GM19099 (cell line): Measurements from ENCODE around the gene GPT2.

ENCODE experiments used
- POLR2A ChIP-seq: IDR thresholded peaks from 3 replicates; pipeline ENCODE4 v1.6.1; 2011; ENCODE audit warnings: low read depth; ENCODE audit not compliant: insufficient read length; ENCODE audit errors: extremely low read depth

GPT2 gene

DNA sequence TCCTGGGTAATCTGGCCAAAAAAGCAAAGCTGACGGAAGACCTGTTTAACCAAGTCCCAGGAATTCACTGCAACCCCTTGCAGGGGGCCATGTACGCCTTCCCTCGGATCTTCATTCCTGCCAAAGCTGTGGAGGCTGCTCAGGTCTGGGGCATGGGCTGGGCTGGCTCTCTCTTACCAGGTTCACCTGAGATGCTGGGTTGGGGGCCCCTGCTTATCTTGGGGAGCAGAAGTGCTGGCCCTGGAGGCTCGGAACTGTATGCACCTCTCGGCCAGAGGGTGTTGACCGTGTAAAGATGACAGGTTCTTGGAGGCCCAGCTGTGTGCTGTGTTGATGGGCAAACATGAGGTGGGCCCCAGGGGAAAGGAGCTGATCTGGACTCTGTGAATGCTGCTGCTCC, 40.2 kb downstream of the GPT2 start:
- TF ChIP-seq POLR2A = no peak

DNA sequence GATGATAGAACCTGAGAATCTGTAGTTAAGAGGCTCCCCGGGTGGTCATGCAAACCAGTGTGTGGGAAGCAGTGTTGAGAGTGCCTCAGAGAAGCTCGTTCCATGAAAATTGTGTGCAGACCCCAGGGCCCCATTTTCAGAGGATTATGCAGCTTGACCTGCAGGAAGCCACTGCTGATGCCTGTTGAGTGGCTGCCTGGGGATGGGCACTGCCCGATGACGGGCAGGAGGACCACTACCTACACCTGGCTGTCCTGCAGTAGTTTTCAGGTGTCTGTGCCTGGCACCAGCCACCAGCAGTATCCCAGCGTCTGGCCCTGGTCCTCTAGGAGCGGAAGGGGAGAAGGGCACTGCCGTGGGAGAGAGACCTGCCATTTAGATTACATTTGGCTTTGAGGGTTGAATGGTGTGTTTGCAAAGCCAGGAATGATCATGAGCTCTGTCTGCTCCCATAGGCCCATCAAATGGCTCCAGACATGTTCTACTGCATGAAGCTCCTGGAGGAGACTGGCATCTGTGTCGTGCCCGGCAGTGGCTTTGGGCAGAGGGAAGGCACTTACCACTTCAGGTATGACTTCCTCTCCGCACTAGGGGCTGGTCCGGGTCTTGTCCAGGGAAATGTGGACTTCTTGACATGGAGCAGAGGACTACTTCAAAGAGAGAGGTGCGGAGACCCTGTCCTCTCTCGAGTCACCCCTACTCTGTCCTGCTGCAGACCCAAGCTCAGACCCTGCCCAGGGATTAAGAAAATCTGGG, 42.5 kb downstream of the GPT2 start:
- TF ChIP-seq POLR2A = no peak

DNA sequence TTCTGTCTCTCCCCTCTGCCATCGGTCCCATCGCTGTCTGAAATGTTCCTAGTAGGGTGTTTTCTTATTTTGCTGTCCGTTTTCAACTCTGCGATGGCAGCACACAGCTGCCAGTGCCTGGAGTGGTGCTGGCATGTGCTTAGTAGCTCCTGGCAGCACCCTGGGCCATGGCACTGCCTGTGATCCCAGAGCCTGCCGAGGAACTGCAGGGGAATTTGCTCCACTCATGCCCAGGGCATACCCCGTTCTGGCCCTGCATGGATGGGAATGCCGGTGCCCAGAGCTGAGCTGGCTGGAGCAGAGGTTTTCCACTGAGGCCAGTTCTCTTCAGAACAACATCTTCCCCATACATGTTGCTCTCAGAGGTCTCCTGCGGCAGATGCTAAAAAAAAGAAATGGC, 43.1 kb downstream of the GPT2 start:
- no peak for TF ChIP-seq POLR2A

DNA sequence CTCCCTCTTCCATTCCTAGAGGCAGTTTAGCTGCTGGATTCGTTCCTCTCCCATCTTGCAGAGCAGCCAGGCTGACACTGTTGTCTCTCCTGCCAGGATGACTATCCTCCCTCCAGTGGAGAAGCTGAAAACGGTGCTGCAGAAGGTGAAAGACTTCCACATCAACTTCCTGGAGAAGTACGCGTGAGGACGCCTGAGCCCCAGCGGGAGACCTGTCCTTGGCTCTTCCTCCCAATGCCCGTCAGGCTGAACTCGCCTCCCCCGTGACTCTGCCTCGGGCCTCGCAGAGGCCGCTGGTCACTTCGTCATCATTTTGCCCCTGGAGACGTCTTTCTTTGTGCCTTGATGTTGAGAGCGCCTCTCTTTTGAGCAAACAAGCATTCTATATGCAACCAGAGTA, 44.6 kb downstream of the GPT2 start:
- TF ChIP-seq POLR2A = no peak

DNA sequence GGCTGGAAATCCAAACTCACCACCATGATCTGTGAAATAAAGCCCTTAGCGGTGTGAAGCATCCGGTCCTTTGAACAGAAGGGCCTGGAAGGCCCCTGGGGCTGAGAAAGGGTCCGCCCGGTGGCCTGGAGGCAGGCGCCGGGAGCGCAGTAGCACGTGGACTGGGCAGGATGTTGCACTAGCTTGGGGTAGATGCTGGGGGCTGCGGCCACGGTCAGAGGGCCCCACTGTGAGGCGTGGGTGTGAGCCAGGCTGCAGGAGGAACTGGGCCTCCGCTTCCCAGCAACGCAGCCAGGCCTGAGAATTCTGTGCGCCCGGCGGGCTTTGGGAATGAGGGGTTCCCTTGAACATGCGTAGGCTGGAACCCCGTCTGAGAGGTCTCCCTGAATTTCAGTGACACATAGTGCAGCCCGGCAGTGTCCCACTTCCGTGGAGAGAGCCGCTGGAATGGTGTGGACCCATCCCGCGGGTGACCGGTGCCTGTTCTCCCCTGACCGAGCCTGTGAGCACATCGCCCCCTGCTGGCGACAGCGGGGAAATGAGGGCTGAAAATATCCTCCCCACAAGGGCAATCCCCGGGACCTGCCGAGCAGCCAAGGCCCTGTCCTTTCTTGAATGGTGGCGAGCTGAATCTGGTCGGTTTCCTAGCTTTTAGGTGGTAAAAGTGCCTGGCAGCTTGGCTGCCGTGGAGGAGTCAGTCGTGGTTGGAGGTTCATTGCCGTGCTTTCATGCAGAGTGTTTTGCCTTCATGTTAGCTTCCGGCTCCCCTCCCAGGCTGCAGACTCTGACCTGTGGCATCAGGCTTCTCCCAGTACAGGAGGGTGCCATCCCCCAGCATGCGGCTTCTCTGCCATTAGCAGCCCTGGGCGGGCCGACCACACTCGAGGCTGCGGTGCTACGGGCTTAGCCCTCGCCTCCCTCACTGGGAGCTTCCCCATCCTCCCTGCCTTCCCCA, 45.5 kb downstream of the GPT2 start:
- no peak for TF ChIP-seq POLR2A

DNA sequence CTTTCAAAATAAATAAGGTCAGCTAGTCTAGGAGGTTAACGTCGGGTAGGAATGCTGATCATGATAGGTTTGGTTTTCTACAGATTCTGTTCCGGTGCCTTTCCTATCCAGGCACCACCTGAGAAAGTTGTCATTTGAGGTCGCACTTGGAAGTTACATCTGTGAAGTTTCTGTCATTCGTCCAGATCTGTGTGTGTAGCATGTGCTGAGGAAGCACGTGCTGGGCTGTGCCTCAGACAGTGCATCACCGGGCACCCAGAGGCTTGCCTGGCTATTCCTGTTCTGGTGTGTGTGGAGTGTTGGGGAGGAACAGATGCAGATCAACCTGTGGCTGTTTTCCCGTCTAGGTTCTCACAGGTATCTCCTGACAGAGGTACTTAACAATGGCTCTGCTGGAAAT, 46.7 kb downstream of the GPT2 start:
- TF ChIP-seq POLR2A = no peak

DNA sequence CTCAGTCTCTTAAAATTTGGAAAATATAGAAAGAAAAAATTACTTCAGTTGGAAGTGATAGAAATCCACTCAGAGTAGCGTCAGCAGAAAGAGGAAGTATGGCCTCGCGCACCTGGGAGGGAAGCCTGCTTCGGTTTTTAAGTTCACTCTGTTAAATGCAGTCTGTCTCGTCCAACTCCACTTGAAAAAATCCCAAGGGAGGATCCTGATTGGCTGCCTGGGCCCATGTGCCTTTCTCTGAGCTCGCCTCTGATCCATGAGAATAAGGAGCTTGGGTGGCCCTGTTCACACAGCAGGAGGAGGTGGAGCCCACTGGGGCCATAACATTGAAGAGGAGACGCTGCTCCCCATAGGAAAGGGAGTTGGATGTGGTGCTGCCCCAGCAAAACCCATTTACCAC, 48.6 kb downstream of the GPT2 start:
- no peak for TF ChIP-seq POLR2A

DNA sequence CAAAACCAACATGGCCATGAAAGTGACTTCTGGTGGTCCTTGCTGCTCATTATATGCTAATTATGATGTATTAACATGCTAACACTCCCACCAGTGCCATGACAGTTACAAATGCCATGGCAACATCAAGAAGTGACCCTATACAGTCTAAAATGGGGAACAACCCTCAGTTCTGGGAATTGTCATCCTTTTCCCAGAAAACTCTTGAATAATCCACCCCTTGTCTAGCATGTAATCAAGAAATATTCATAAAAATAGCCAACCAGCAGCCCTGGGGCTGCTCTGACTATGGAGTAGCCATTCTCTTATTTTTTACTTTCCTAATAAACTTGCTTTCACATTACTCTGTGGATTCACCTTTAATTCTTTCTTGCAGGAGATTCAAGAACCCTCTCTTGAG, 53.4 kb downstream of the GPT2 start:
- no peak for TF ChIP-seq POLR2A

DNA sequence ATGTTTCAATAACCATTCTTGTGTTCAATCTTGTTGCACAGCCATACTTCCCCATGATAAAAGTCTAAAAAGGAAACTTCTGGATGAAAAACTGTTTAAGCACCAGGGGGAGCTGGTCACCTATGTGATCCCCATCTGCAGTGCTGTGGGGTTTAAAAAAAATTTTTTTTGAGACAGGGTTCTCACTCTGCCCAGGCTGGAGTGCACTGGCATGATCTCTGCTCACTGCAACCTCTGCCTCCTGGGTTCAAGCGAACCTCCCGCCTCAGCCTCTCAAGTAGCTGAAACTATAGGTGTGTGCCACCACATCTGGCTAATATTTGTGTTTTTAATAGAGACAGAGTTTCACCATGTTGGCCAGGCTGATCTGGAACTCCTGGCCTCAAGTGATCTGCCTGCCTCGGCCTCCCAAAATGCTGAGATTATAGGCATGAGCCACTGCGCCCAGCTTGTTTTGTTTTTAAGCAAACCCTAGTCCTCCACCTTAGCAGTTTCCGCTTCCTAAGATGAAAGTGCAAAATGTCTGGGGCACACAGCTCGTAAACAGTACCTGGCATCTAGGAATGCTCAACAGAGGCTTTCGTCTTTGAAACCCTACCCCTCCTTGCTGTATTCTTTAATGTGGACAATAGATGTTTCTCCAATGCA, 63.9 kb downstream of the GPT2 start:
- no peak for TF ChIP-seq POLR2A

DNA sequence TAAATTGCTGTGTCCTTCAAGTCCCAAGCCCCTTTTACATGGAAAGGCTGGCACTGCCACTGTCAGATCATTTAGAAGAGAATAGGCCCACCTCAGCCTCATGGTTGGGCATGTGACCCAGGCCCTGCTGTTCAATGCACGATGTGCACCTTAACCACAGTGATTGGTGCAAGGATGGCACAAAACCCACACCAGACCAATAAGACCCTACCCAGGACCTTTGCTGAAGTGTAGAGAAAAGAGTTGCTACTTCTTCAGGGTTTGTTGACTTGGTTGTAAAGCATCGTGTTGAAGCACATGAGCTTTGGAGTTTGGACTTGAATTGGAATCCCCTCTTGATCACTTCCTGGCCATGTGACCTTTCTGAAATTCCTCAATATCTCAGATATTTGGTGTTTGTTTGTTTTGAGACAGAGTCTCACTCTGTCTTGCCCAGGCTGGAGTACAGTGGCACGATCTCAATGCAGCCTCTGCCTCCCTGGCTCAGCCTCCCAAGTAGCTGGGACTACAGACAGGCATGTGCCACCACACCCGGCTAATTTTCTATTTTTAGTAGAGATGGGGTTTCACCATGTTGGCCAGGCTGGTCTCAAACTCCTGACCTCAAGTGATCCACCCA, 64.5 kb downstream of the GPT2 start:
- no peak for TF ChIP-seq POLR2A

DNA sequence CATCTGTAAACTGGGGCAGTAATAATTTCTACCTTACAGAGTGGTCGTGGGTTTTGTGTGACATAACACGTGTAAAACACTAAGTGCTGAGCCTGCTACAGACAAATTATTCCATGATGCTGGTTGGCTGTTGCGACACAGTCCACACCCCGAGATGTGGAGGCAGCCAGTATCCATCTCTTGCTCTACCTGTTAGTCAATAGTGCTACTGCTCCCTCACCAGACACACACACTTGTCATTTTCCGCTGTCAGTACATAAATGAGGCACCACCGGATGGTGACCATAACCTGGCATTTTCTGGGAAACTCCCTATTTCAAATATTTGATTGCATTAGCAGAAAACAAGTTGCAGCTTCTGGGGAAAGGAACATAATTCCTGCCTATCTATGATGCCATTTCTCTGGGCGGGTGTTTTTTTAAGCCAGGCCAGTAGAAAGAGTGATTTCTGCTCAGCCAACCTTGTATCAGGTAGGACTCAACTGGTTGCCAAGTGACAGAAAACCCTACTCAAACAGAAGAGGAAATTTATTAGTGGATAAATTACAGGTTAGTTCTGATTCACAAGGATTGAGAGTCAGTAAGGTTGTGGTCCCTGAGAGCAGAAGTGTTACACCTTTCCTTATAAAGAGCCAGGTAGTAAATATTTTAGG, 65.2 kb downstream of the GPT2 start:
- no peak for TF ChIP-seq POLR2A

DNA sequence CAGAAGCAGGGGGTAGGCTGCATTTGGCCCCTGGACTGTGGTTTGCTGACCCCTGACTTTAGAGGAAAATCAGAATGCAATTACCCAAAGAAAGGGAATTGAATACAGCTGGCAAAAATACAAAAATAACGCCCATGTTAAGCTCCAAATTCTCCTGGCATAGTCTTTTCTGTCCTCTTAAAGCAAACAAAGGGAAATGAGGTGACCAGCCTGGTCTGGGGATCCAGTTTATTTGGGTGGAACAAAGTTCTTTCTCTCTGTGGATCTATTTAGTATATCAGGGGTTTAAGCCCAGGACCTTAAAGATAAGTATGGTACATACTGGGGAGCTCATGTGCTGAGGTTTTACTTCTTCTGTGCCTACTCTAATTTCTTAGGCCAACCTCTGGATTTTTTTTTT, 65.8 kb downstream of the GPT2 start:
- no peak for TF ChIP-seq POLR2A

DNA sequence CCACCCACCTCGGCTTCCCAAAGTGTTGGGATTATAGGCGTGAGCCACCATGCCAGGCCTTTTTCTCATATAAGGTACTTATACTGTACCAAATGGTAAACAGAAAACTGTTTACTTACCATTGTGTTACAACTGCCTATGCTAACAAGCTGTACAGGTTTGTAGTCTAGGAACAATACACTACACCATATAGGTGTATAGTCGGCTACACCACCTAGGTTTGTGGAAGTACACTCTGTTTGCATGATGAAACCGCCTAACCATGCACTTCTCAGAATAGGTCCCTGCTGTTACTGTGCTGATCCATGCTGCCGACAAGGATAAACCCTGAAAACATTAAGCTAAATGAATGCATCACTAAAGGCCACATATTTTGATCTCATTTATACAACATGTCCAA, 70.4 kb downstream of the GPT2 start:
- no peak for TF ChIP-seq POLR2A

DNA sequence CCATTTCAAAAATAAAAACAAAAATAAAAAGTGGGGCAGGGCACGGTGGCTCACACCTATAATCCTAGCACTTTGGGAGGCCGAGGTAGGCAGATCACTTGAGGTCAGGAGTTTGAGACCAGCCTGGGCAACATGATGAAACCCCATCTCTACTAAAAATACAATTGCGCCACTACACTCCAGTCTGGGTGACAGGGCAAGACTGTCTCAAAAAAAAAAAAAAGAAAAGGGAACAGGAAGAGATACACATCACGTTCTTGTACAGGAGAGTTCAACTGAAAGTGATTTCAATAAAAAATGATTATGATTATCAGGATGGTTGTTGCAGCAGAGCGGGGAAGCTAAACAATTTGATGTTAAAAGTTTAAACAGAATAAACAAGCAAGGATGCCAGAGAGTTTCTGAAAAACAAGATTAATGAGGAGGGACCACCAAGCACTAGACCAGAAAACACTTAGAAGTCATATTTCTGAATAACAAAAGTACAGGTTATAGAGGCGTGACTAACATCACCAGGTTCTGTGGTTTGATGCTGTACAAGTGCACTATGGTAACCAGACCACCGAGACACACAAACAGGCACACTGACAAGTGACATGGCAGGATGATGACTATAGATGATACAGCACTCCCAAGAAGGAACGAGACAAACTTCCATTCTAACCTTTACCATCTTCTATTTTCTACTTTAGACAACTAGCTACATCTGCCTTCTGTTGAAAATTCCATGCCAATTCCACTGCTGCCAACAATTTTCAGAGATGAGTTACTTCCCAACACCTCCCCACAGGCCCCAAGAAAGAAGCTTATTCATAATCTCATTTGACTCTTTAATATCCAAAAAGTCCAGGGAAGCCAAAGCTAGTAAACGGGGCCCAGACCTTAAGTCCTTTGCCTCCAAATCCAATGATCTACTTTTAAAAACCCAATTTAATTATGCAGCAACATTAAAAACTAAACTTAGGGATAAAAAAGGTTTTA, 77.5 kb downstream of the GPT2 start:
- no peak for TF ChIP-seq POLR2A

DNA sequence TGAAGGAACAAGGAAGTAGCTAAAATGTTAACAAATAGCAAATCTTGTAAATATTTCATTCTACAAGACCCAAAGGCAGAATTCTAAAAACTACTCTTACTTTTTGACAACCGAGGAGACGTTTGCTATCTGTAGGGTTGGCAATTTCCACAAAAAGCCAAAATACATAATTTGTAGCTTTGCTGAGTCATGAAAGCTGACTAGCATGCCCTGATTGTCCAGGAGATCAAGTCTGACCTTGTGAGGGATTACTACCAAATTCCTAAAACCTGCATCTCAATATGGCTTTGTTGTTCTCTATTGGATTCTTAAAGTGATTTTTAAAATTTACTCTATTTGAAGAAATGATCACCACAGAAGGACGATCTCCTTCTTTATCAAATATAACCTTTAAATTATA, 78.5 kb downstream of the GPT2 start:
- no peak for TF ChIP-seq POLR2A
